Stimulated activated CD8-positive, alpha-beta memory T cell treated with anti-CD3 and anti-CD28 coated beads, Interleukin-12 subunit alpha, Interleukin-12 subunit beta, amount 100 ng/mL, for 24 hours (primary cell): ENCODE measurements around the gene OR5L1.

ENCODE experiments used
- DNase-seq: peaks from one replicate; pipeline ENCODE4 v3.0.0-alpha.2; 2020; ENCODE audit errors: extremely low read depth

OR5L1 gene

GRCh38 chr11:55811067-55811466 lies at the start of gene OR5L1:
TSS of gene OR5L1 (plus strand) at chr11:55811367. CDS start at chr11:55811467, 100 bp downstream.
- no peak for DNase-seq

DNA sequence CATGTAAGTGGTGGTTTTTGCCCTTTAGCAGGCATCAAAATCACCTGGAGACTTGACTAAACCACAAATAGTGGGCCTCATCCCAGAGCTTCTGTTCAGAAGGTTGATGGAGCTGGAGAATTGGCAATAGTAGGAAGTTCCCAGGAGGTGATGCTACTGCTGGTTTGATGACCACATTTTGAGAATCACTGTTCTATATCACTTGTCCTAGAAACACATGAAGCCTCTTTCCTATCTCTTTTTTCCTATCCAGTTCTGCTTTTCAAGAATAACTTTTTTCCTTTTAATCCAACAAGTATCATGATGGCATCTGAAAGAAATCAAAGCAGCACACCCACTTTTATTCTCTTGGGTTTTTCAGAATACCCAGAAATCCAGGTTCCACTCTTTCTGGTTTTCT lies 38.0 kb upstream of the OR5L1 start, which contains the start of gene OR5D13:
OR5D13 (plus strand) TSS at position 301 of the 400 bp plus-strand sequence; CDS start at position 301, 0 bp downstream.
- DNase-seq = no peak

GRCh38 chr11:55791606-55792005 lies 19.6 kb upstream of the OR5L1 start:
- DNase-seq = no peak

GRCh38 chr11:55793321-55793720 lies 17.8 kb upstream of the OR5L1 start:
- no peak for DNase-seq

DNA sequence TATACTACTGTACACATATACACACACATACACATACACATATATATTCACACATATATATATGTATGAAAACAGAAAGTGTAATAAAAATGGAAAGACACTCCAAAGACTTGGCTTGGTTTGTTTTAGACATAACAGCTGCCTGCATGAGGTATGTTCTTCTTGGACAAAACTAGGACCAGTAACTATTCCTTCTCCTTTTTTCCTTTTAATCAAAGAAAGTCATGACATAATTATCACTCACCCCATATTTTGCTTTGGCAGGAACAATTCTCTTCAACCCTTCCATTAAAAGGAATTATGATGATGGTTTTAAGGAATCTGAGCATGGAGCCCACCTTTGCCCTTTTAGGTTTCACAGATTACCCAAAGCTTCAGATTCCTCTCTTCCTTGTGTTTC lies 15.9 kb upstream of the OR5L1 start, which contains the start of gene OR5D14:
OR5D14 (plus strand) TSS at position 301 of the 400 bp plus-strand sequence; CDS start at position 301, 0 bp downstream.
- no peak for DNase-seq

GRCh38 chr11:55806248-55806647 lies 4.9 kb upstream of the OR5L1 start:
- DNase-seq = no peak

DNA sequence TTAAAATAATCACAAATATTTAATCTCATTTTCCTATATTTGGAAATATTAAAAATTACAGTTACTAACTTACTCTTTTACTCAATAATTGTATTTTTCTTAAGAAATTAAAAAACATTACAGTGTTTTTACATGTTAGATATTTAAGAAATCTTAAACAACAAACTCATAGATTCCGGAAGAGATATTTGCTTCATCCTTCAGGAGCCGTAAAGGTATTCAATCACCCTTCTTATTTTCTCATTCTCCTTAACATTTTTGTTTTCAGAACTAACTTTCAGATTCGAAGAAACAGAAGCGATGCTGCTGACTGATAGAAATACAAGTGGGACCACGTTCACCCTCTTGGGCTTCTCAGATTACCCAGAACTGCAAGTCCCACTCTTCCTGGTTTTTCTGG lies 8.2 kb downstream of the OR5L1 start, which contains the start of gene OR5D18:
OR5D18 (plus strand) TSS at position 301 of the 400 bp plus-strand sequence; CDS start at position 301, 0 bp downstream.
- no peak for DNase-seq

DNA sequence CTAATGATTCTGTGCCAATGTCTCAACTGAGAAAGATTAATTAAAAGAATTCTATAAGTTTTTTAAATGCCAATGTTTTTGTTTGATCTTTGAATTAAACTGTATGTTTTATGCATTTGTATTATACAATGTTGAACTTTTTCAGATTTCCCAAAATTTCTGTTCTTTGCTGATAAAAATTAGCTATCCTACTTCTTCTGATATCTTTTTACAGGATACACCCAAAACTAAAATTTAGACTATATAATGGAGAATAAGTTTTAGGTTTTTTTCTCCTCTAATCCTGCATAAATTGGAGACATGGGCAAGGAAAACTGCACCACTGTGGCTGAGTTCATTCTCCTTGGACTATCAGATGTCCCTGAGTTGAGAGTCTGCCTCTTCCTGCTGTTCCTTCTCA lies 15.8 kb downstream of the OR5L1 start, which contains the start of gene OR5L2:
OR5L2 (plus strand) TSS at position 301 of the 400 bp plus-strand sequence; CDS start at position 301, 0 bp downstream.
- DNase-seq = no peak

DNA sequence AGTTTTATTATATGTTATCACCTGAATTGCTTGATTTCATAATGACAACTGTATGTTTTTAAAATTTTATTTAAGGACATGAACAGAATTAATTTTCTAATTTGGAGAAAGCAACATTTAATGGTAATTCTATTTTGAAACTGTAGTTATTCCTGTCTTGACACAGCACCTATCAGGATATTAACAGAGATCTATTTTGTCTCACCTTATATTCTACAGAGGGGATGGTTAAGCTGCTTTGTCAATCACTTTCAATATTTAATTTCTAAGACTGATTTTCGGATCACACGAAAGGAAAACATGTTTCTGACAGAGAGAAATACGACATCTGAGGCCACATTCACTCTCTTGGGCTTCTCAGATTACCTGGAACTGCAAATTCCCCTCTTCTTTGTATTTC lies 27.3 kb downstream of the OR5L1 start, which contains the start of gene OR5D16:
OR5D16 (plus strand) TSS at position 301 of the 400 bp plus-strand sequence; CDS start at position 301, 0 bp downstream.
- no peak for DNase-seq

DNA sequence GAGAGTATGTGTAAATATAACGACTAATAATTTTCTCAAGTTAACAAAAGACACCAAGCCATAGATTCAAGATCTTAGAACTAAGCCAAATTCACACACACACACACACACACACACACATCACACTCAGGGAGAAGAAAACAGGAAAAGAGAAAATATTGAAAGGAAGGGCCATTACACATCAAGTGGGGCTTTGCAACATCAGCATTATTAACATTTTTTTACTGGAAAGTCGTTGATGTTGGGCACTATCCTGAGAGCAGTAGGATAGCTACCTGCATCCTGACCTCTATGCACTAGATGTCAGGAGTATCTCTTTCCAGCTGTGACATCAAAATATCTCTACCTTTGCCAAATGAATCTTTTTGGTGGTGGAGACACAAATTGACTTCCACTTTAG lies 36.3 kb downstream of the OR5L1 start:
- DNase-seq = no peak

DNA sequence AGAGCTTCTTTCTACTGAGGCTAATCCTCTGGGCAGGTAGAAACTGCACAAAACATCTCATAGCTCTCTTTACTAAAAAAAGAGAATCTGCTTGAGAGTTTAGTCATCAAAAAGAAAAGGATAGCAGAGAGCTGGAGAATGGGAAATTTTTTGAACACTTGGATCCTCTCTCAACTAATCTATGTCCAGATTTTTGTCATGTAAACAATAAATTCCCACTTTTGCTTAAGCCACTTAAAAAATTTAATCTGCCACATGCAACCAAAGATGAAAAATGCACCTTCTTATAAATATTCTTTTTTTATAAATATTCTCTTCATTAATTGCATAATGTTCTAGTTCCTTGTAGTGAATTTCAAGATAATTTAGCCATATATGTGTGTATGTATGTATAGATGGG lies 37.9 kb downstream of the OR5L1 start:
- DNase-seq = no peak

GRCh38 chr11:55852141-55852540 lies 41.0 kb downstream of the OR5L1 start:
- no peak for DNase-seq

DNA sequence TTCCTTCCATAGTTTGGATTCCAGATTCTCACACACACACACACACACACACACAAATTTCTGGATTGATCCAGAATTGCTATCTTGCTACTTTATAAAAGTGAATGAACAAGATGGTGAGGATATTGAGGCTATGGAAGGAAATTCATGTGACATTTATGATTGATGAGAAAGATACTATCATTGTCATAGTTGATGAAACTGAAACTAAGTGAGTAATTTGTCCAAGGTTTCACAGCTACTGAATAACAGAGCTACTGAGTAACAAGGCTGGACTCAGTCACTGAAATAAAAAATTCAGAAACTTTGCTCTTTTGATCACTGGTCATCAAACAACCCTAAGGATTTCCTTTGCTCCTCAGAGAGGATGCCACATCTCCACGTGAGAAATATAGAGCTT lies 43.5 kb downstream of the OR5L1 start:
- DNase-seq = no peak
